ENCODE results near the gene BMPER. TPM values are rescaled to one million over a fixed set of nuclear protein-coding genes. Genes with fewer than 3 reads are reported as not detected.

BMPER gene
- total and polyA plus RNA-seq, 2 experiments from 2014 or later = 4.5 to 6.3 TPM

DNA sequence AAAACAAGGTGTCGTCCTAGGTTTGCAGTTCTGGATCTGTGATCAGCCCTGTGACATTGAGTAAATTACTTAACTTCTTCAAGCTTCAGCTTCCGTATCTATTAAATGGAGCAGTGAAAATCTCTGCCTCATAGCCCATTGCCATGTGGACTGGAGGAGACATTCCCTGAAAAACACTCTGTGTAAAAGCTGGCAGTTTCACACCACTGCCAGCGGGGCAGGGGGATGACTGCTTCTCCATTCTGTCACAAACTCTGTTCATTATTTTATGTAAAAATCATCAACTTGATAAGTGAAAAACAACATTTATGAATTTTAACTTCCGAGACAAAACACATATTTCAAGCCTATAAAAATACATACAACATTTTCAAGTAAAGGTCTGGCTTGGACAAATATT lies 234.7 kb downstream of the BMPER start:
- DNase-seq (ENCODE audit: low spot score) = no peak
- H3K9me3 ChIP-seq (ENCODE audit: low read depth) = no peaks in the 10 kb centered on the region
- H3K9me2 ChIP-seq (replicated peaks; ENCODE audit: insufficient read depth) = no peaks in the 10 kb centered on the region
- H4K20me1 ChIP-seq (ENCODE audit: insufficient read depth, poor library complexity, severe bottlenecking) = no peaks in the 10 kb centered on the region
- H3K27me3 ChIP-seq = no peaks in the 10 kb centered on the region
- H3K4me2 ChIP-seq = no peak overlapping the region
- H3K4me1 ChIP-seq (ENCODE audit: insufficient read depth) = no peaks in the 10 kb centered on the region
- H3K27ac ChIP-seq = no peak overlapping the region
- no peak overlapping the region for H3K4me3 ChIP-seq
- H2AFZ ChIP-seq = no peak overlapping the region
- no peaks in the 10 kb centered on the region for H3K79me2 ChIP-seq
- 94% methylated on average over 4 of the region's 4 CpGs for WGBS (ENCODE audit: low lambda C conversion rate, missing lambda C conversion rate)
- TF ChIP-seq, protein P1, sequence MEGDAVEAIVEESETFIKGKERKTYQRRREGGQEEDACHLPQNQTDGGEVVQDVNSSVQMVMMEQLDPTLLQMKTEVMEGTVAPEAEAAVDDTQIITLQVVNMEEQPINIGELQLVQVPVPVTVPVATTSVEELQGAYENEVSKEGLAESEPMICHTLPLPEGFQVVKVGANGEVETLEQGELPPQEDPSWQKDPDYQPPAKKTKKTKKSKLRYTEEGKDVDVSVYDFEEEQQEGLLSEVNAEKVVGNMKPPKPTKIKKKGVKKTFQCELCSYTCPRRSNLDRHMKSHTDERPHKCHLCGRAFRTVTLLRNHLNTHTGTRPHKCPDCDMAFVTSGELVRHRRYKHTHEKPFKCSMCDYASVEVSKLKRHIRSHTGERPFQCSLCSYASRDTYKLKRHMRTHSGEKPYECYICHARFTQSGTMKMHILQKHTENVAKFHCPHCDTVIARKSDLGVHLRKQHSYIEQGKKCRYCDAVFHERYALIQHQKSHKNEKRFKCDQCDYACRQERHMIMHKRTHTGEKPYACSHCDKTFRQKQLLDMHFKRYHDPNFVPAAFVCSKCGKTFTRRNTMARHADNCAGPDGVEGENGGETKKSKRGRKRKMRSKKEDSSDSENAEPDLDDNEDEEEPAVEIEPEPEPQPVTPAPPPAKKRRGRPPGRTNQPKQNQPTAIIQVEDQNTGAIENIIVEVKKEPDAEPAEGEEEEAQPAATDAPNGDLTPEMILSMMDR (IDR thresholded peaks at IDR 0.05; ENCODE audit: poor library complexity) = no peak
- TF ChIP-seq EZH2phosphoT487 (IDR thresholded peaks at IDR 0.05; ENCODE audit: low read depth, severe bottlenecking, unreplicated experiment) (no peak), EZH2 (IDR thresholded peaks at IDR 0.05; ENCODE audit: borderline replicate concordance) (no peak)
- H3K36me3 ChIP-seq (replicated peaks; ENCODE audit: insufficient read depth, low read depth) = no peaks in the 10 kb centered on the region

GRCh38 chr7:34143402-34143801 lies 238.1 kb downstream of the BMPER start:
- no peaks in the 10 kb centered on the region for H3K79me2 ChIP-seq
- H2AFZ ChIP-seq = no peak overlapping the region
- H3K4me1 ChIP-seq (ENCODE audit: insufficient read depth) = no peaks in the 10 kb centered on the region
- H3K36me3 ChIP-seq (replicated peaks; ENCODE audit: insufficient read depth, low read depth) = no peaks in the 10 kb centered on the region
- TF ChIP-seq, protein P1 (IDR thresholded peaks at IDR 0.05; ENCODE audit: poor library complexity) = no peak
- TF ChIP-seq EZH2phosphoT487 (IDR thresholded peaks at IDR 0.05; ENCODE audit: low read depth, severe bottlenecking, unreplicated experiment) (no peak), EZH2 (IDR thresholded peaks at IDR 0.05; ENCODE audit: borderline replicate concordance) (no peak)
- H4K20me1 ChIP-seq (ENCODE audit: insufficient read depth, poor library complexity, severe bottlenecking) = no peaks in the 10 kb centered on the region
- H3K4me3 ChIP-seq = no peak overlapping the region
- no peak for DNase-seq (ENCODE audit: low spot score)
- no peaks in the 10 kb centered on the region for H3K9me2 ChIP-seq (replicated peaks; ENCODE audit: insufficient read depth)
- H3K4me2 ChIP-seq = no peak overlapping the region
- H3K27me3 ChIP-seq = no peaks in the 10 kb centered on the region
- no peak overlapping the region for H3K27ac ChIP-seq
- no peaks in the 10 kb centered on the region for H3K9me3 ChIP-seq (ENCODE audit: low read depth)
- 62% methylated on average over 2 of the region's 2 CpGs for WGBS (ENCODE audit: low lambda C conversion rate, missing lambda C conversion rate)

DNA sequence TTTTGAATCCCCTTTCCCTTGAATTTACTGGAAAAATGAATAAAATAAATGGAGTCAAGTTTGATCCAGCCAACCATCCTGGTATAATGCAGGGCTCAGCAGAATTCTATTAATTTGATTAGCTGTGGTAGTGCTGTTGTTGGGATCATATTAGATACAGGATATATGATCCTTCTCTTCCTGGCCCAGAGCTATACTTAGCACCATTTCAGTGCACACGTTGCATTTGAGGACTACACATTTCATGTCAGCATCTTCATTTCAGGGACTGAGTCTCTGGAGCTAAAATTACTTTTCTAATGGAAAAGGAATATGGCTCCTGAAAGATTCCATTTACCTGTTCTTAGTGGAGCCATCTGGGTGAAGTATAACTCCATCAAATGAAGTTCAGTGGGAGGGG lies 240.3 kb downstream of the BMPER start:
- H3K36me3 ChIP-seq (replicated peaks; ENCODE audit: insufficient read depth, low read depth) = no peaks in the 10 kb centered on the region

More for the DNA sequence above, 240.3 kb downstream of the BMPER start:
- no peaks in the 10 kb centered on the region for H3K79me2 ChIP-seq
- no peak overlapping the region for H3K27ac ChIP-seq
- DNase-seq (ENCODE audit: low spot score) = no peak
- H3K9me3 ChIP-seq (ENCODE audit: low read depth) = no peaks in the 10 kb centered on the region
- no peak overlapping the region for H3K4me2 ChIP-seq
- 74% methylated on average over 1 of the region's 1 CpG for WGBS (ENCODE audit: low lambda C conversion rate, missing lambda C conversion rate)
- H4K20me1 ChIP-seq (ENCODE audit: insufficient read depth, poor library complexity, severe bottlenecking) = no peaks in the 10 kb centered on the region
- TF ChIP-seq, protein P1 (IDR thresholded peaks at IDR 0.05; ENCODE audit: poor library complexity) = no peak
- TF ChIP-seq EZH2phosphoT487 (IDR thresholded peaks at IDR 0.05; ENCODE audit: low read depth, severe bottlenecking, unreplicated experiment) = no peak
- TF ChIP-seq EZH2 (IDR thresholded peaks at IDR 0.05; ENCODE audit: borderline replicate concordance) = no peak
- H3K4me3 ChIP-seq = no peak overlapping the region
- no peaks in the 10 kb centered on the region for H3K4me1 ChIP-seq (ENCODE audit: insufficient read depth)
- H3K27me3 ChIP-seq = no peaks in the 10 kb centered on the region
- no peaks in the 10 kb centered on the region for H3K9me2 ChIP-seq (replicated peaks; ENCODE audit: insufficient read depth)
- H2AFZ ChIP-seq = no peak overlapping the region
